ENCODE results near the gene DNAJB11. TPM values are rescaled to one million over a fixed set of nuclear protein-coding genes. Genes with fewer than 3 reads are reported as not detected.

Gene DNAJB11
- total RNA-seq, 1 experiment from 2014 or later, result 71.3 TPM

GRCh38 chr3:186589856-186590579 lies 19.5 kb downstream of the DNAJB11 start:
- no TSS peak for BruUV-seq (replicated peaks)
- intact Hi-C loops (cut with micrococcal nuclease; ENCODE audit: unreplicated experiment), result loop anchor here (1.0 kb wide), 3 partner anchors 20 to 481 kb away; partner anchors contain the start of genes DNAJB11 and ETV5
- H3K36me3 ChIP-seq (ENCODE audit: low read depth), result peaks cover 10% of the 10 kb centered on the region; the same call in 1 of the 2 replicates
- H3F3A ChIP-seq (ENCODE audit: insufficient read depth, low read depth), result peaks cover 41% of the 10 kb centered on the region
- H4K20me1 ChIP-seq (ENCODE audit: insufficient read depth), result no peaks in the 10 kb centered on the region
- peaks cover 40% of the 10 kb centered on the region for H3K4me1 ChIP-seq (replicated peaks; ENCODE audit: insufficient read depth)
- no peak overlapping the region for H2AFZ ChIP-seq
- ChIA-PET POLR2A (ENCODE audit: unreplicated experiment) (interaction anchor here (0.5 to 0.8 kb wide), 9 partner anchors 20 to 1847 kb away, joined by 3 to 34 read pairs (median 6); partner anchors contain the start of gene DNAJB11), CTCF (interaction anchor here (0.6 to 2.0 kb wide), 9 partner anchors 12 to 527 kb away, joined by 3 to 16 read pairs (median 6); partner anchors contain the start of gene EIF4A2)
- H3K4me2 ChIP-seq, result peak overlapping the region; percentile 74
- no peak for TF ChIP-seq EZH2 (IDR thresholded peaks at IDR 0.05; ENCODE audit: low read depth)
- TF ChIP-seq CTCF (conservative IDR thresholded peaks at IDR 0.05), result no peak
- peak overlapping the region; percentile 87 for H3K27ac ChIP-seq
- H3K4me3 ChIP-seq, result no peak overlapping the region
- no peaks in the 10 kb centered on the region for H3K27me3 ChIP-seq (ENCODE audit: insufficient read depth, low read depth)
- peak; percentile 87 to 100 for DNase-seq
- no peaks in the 10 kb centered on the region for H3K79me2 ChIP-seq (ENCODE audit: low read depth)
- no peaks in the 10 kb centered on the region for H3K9me3 ChIP-seq (ENCODE audit: insufficient read depth, low read depth)
- no peaks in the 10 kb centered on the region for H3K9me2 ChIP-seq (ENCODE audit: insufficient read depth)

GRCh38 chr3:186590580-186591295 lies 20.2 kb downstream of the DNAJB11 start:
- POLR2A ChIA-PET (ENCODE audit: unreplicated experiment), result interaction anchor here (0.6 to 0.8 kb wide), 7 partner anchors 14 to 192 kb away, joined by 3 to 34 read pairs (median 4); partner anchors contain the start of gene DNAJB11
- Histone ChIP-seq H3K27ac (peak overlapping the region; percentile 87), H2AFZ (no peak overlapping the region), H3K36me3 (ENCODE audit: low read depth) (peaks cover 4% of the 10 kb centered on the region; the same call in 1 of the 2 replicates), H3K4me1 (replicated peaks; ENCODE audit: insufficient read depth) (peaks cover 40% of the 10 kb centered on the region), H3F3A (ENCODE audit: insufficient read depth, low read depth) (peaks cover 41% of the 10 kb centered on the region), H3K79me2 (ENCODE audit: low read depth) (no peaks in the 10 kb centered on the region), H3K4me2 (peak overlapping the region; percentile 57), H3K9me2 (ENCODE audit: insufficient read depth) (no peaks in the 10 kb centered on the region), H3K4me3 (no peak overlapping the region), H3K9me3 (ENCODE audit: insufficient read depth, low read depth) (no peaks in the 10 kb centered on the region), H4K20me1 (ENCODE audit: insufficient read depth) (no peaks in the 10 kb centered on the region), H3K27me3 (ENCODE audit: insufficient read depth, low read depth) (no peaks in the 10 kb centered on the region)
- CTCF ChIA-PET, result interaction anchor here (0.6 to 2.0 kb wide), 4 partner anchors 19 to 314 kb away, joined by 3 to 10 read pairs (median 3); no protein-coding TSS in a partner anchor
- TF ChIP-seq EZH2 (IDR thresholded peaks at IDR 0.05; ENCODE audit: low read depth) (no peak), CTCF (conservative IDR thresholded peaks at IDR 0.05) (no peak)
- no peak for DNase-seq
- no TSS peak for BruUV-seq (replicated peaks)
- intact Hi-C loops (cut with micrococcal nuclease; ENCODE audit: unreplicated experiment), result loop anchor here (1.0 kb wide), 3 partner anchors 20 to 481 kb away; partner anchors contain the start of genes DNAJB11 and ETV5

GRCh38 chr3:186592682-186593081 lies 22.2 kb downstream of the DNAJB11 start:
- Histone ChIP-seq H3K4me2 (no peak overlapping the region), H3K4me3 (no peak overlapping the region), H3K9me3 (ENCODE audit: insufficient read depth, low read depth) (no peaks in the 10 kb centered on the region), H3K27me3 (ENCODE audit: insufficient read depth, low read depth) (no peaks in the 10 kb centered on the region), H3K4me1 (replicated peaks; ENCODE audit: insufficient read depth) (peaks cover 43% of the 10 kb centered on the region), H3F3A (ENCODE audit: insufficient read depth, low read depth) (peaks cover 35% of the 10 kb centered on the region), H3K9me2 (ENCODE audit: insufficient read depth) (no peaks in the 10 kb centered on the region), H4K20me1 (ENCODE audit: insufficient read depth) (no peaks in the 10 kb centered on the region), H3K36me3 (ENCODE audit: low read depth) (no peaks in the 10 kb centered on the region), H2AFZ (no peak overlapping the region), H3K79me2 (ENCODE audit: low read depth) (no peaks in the 10 kb centered on the region), H3K27ac (no peak overlapping the region)
- no peak for TF ChIP-seq EZH2 (IDR thresholded peaks at IDR 0.05; ENCODE audit: low read depth)
- no peak for TF ChIP-seq CTCF (conservative IDR thresholded peaks at IDR 0.05)
- POLR2A ChIA-PET (ENCODE audit: unreplicated experiment), result no interaction called here
- no TSS peak for BruUV-seq (replicated peaks)
- intact Hi-C loops (cut with micrococcal nuclease; ENCODE audit: unreplicated experiment), result no loop called here
- DNase-seq, result no peak
- CTCF ChIA-PET, result no interaction called here
